Fibroblast of lung (primary cell): ENCODE data around the gene BAAT.

Source experiments
- CTCF ChIP-seq, 2 donors: IDR thresholded peaks in 1 of 2; conservative IDR thresholded peaks in 1 of 2; 1 replicate in 1 of 2; 2 replicates in 1 of 2; pipeline ENCODE4 v1.5.1; 2011 to 2012; ENCODE audit warnings: low read length in 2 of 2, control low read depth in 1 of 2, inconsistent platforms in 1 of 2, low read depth in 1 of 2, mild to moderate bottlenecking in 1 of 2
- EZH2 ChIP-seq: IDR thresholded peaks from 2 replicates; pipeline ENCODE4 v1.5.1; 2012; ENCODE audit warnings: low read length, control low read depth, mild to moderate bottlenecking; ENCODE audit errors: missing control alignments

DNA sequence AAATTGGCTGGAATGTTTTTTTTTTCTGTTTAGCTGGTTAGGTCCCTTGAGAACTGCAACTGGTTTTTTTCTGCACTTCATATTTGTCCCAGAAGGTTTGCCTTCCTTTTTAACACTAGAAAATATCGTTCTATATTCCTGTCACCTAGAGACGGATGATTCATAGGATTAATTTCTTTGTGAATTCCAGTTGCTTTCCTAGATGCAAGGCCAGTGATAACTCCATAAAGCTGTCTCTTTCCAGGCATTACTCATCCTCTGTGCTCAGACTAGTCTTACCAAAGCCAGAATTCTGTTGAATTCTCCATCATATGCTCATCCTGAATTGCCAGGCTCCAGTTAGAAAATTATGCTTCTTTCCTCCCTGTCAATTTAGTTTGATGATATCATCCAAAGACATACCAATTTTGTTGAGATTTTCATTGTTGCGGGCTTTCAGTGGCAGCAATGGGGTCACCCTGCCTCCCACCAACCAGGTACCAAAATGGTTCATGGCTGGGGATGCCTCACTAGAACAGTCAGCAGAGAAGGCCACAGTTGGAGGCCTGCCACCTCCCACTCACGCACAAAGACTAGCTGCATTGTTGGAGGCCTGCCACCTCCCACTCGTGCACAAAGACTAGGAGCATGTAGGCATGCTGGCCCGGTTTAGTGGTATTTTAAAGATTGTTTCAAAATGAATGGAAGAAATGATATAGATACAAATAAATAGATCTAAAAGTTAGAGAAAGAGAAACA lies 8.5 kb downstream of the BAAT start:
- TF ChIP-seq CTCF (conservative IDR thresholded peaks at IDR 0.05 in 1 of 2, IDR thresholded peaks at IDR 0.05 in 1 of 2; ENCODE audit: low read depth in 1 of 2, low read length in 2 of 2) (no peak), EZH2 (no peak)
